OCI-LY7 (cell line): ENCODE results near the gene INTS3. TPM values are rescaled to one million over a fixed set of nuclear protein-coding genes. Genes with fewer than 3 reads are reported as not detected.

Experiments used
- BruUV-seq: library from RNA; stranded (reverse); fragments of 400-500 nt; replicated peaks from 2 replicates; lab custom pipeline; 2021; lab: Mats Ljungman, UMichigan
- CTCF ChIA-PET: fragments of 300-600 bp; sonication (Branson Sonifier 250); formaldehyde crosslinking; loops from one replicate; lab custom pipeline; 2022; ENCODE audit warnings: antibody characterized with exemption; ENCODE audit not compliant: unreplicated experiment; lab: Charles Lee
- POLR2A ChIA-PET: fragments of 300-600 bp; sonication (Branson Sonifier 250); formaldehyde crosslinking; loops from one replicate; lab custom pipeline; 2022; ENCODE audit warnings: antibody characterized with exemption; lab: Charles Lee
- DNase-seq: peaks from one replicate; pipeline ENCODE4 v3.0.0-alpha.2; 2015; ENCODE audit warnings: low spot score
- H2AFZ ChIP-seq: fragments of 200-600 bp; sonication (generic), shearing (Covaris generic); 2 replicates; pipeline ENCODE4 v1.6.1; 2014; ENCODE audit warnings: mild to moderate bottlenecking, antibody characterized with exemption, low read length, moderate library complexity
- H3K27ac ChIP-seq: fragments of 200-600 bp; sonication (generic); 2 replicates; pipeline ENCODE4 v1.5.1; 2014; ENCODE audit warnings: mixed run types, low read depth, mild to moderate bottlenecking, moderate library complexity, low read length, inconsistent platforms; ENCODE audit not compliant: poor library complexity, severe bottlenecking
- H3K36me3 ChIP-seq: fragments of 200-600 bp; sonication (generic); 2 replicates; pipeline ENCODE4 v1.6.1; 2014; ENCODE audit warnings: mild to moderate bottlenecking, antibody characterized with exemption, low read length, moderate library complexity, mixed read lengths; ENCODE audit not compliant: insufficient read depth
- H3K4me1 ChIP-seq: fragments of 200-600 bp; sonication (generic); 2 replicates; pipeline ENCODE4 v1.5.1; 2014; ENCODE audit warnings: mild to moderate bottlenecking, low read length; ENCODE audit not compliant: insufficient read depth, poor library complexity, severe bottlenecking
- H3K4me2 ChIP-seq: fragments of 200-600 bp; sonication (generic); 2 replicates; pipeline ENCODE4 v1.6.1; 2014; ENCODE audit warnings: mild to moderate bottlenecking, low read length
- H3K4me3 ChIP-seq: fragments of 200-600 bp; sonication (generic); 2 replicates; pipeline ENCODE4 v1.5.1; 2014; ENCODE audit warnings: mild to moderate bottlenecking, low read depth, low read length; ENCODE audit not compliant: poor library complexity, severe bottlenecking
- H3K79me2 ChIP-seq: fragments of 200-600 bp; sonication (generic); 2 replicates; pipeline ENCODE4 v1.6.1; 2016; ENCODE audit warnings: low read depth, mild to moderate bottlenecking, low read length, moderate library complexity, mixed read lengths; ENCODE audit not compliant: insufficient read depth
- H3K9me2 ChIP-seq: fragments of 200-600 bp; sonication (generic); 2 replicates; pipeline ENCODE4 v1.6.1; 2016; ENCODE audit warnings: mild to moderate bottlenecking, low read length, mixed read lengths; ENCODE audit not compliant: insufficient read depth
- H3K9me3 ChIP-seq: fragments of 200-600 bp; sonication (generic); 2 replicates; pipeline ENCODE4 v1.6.1; 2014; ENCODE audit warnings: mild to moderate bottlenecking, mixed run types, low read length, mixed read lengths
- H4K20me1 ChIP-seq: fragments of 200-600 bp; sonication (generic); 2 replicates; pipeline ENCODE4 v1.6.1; 2014; ENCODE audit warnings: mild to moderate bottlenecking, antibody characterized with exemption, low read length, moderate library complexity, mixed read lengths; ENCODE audit not compliant: insufficient read depth
- CTCF ChIP-seq: fragments of 200-600 bp; sonication (generic); conservative IDR thresholded peaks from 2 replicates; pipeline ENCODE4 v1.5.1; 2014; ENCODE audit warnings: mild to moderate bottlenecking, antibody characterized with exemption, low read length, moderate library complexity, mixed read lengths
- EZH2phosphoT487 ChIP-seq: fragments of 200-600 bp; sonication (generic); IDR thresholded peaks from 2 replicates; pipeline ENCODE4 v1.6.1; 2018; ENCODE audit warnings: low read depth, borderline replicate concordance, mild to moderate bottlenecking, mixed run types, antibody characterized with exemption, low read length, moderate library complexity, mixed read lengths
- intact Hi-C: fragments of 100-400 bp; cut with micrococcal nuclease; formaldehyde crosslinking; loops from one replicate; pipeline ENCODE4 v1.10.0; 2022; ENCODE audit not compliant: unreplicated experiment
- total RNA-seq, 2 experiments: library from RNA; depleted of rRNA in 1 of 2; stranded (reverse); fragments of >200 nt in 1 of 2; shearing (Covaris generic) in 1 of 2; gene quantifications; 2 replicates each; pipeline ENCODE4 v1.2.3, GENCODE V29; 2014 to 2022

INTS3 gene
- total RNA-seq, 2 experiments from 2014 or later = 33.5 to 67.3 TPM

- H3K4me3 ChIP-seq = no peak overlapping the region
- H3K9me3 ChIP-seq = no peaks in the 10 kb centered on the region
- ChIA-PET POLR2A (interaction anchor here (0.6 kb wide), 1 partner anchor 212 kb away, joined by 6 read pairs; no protein-coding TSS in a partner anchor), CTCF (no interaction called here)
- no peaks in the 10 kb centered on the region for H4K20me1 ChIP-seq
- no TSS peak for BruUV-seq
- intact Hi-C loops = loop anchor here (10.0 kb wide), 1 partner anchor 165 kb away; no protein-coding TSS in a partner anchor
- TF ChIP-seq CTCF (no peak), EZH2phosphoT487 (no peak)
- no peaks in the 10 kb centered on the region for H3K36me3 ChIP-seq
- no peak overlapping the region for H2AFZ ChIP-seq
- H3K27ac ChIP-seq = no peak overlapping the region
- H3K4me2 ChIP-seq = no peak overlapping the region; the same call in 1 of the 2 replicates
- DNase-seq = no peak
- no peaks in the 10 kb centered on the region for H3K79me2 ChIP-seq
- H3K9me2 ChIP-seq = no peaks in the 10 kb centered on the region
- no peaks in the 10 kb centered on the region for H3K4me1 ChIP-seq
Measured at GRCh38 chr1:153679337-153680119, 48.3 kb upstream of the INTS3 start.

GRCh38 chr1:153680120-153680403, 47.8 kb upstream of the INTS3 start:
- H3K9me3 ChIP-seq = no peaks in the 10 kb centered on the region
- H3K79me2 ChIP-seq = no peaks in the 10 kb centered on the region
- H2AFZ ChIP-seq = no peak overlapping the region
- ChIA-PET CTCF (no interaction called here), POLR2A (interaction anchor here (0.6 kb wide), 2 partner anchors 212 to 339 kb away, joined by 4 to 6 read pairs; no protein-coding TSS in a partner anchor)
- H3K4me3 ChIP-seq = no peak overlapping the region
- intact Hi-C loops = no loop called here
- H3K4me2 ChIP-seq = no peak overlapping the region; the same call in 1 of the 2 replicates
- no peaks in the 10 kb centered on the region for H3K9me2 ChIP-seq
- no peaks in the 10 kb centered on the region for H3K36me3 ChIP-seq
- no peak overlapping the region for H3K27ac ChIP-seq
- no peak for DNase-seq
- no TSS peak for BruUV-seq
- H3K4me1 ChIP-seq = no peaks in the 10 kb centered on the region
- TF ChIP-seq EZH2phosphoT487 = no peak
- H4K20me1 ChIP-seq = no peaks in the 10 kb centered on the region

GRCh38 chr1:153682730-153683129, 45.1 kb upstream of the INTS3 start:
- ChIA-PET CTCF (no interaction called here), POLR2A (interaction anchor here (0.6 kb wide), 1 partner anchor 22 kb away, joined by 4 read pairs; no protein-coding TSS in a partner anchor)
- Histone ChIP-seq H3K9me3 (no peaks in the 10 kb centered on the region), H3K9me2 (no peaks in the 10 kb centered on the region), H3K4me3 (no peak overlapping the region), H2AFZ (no peak overlapping the region), H3K4me1 (no peaks in the 10 kb centered on the region), H4K20me1 (no peaks in the 10 kb centered on the region), H3K4me2 (no peak overlapping the region), H3K79me2 (no peaks in the 10 kb centered on the region), H3K27ac (no peak overlapping the region), H3K36me3 (no peaks in the 10 kb centered on the region)
- intact Hi-C loops = no loop called here
- BruUV-seq = no TSS peak
- no peak for TF ChIP-seq CTCF
- no peak for TF ChIP-seq EZH2phosphoT487
- DNase-seq = no peak
